Fibroblast of peridontal ligament (primary cell): ENCODE results near the gene GPR183.

Experiments
- DNase-seq: peaks from one replicate; pipeline ENCODE4 v3.0.0-alpha.2; 2010; ENCODE audit errors: extremely low read depth

GPR183 gene, protein sequence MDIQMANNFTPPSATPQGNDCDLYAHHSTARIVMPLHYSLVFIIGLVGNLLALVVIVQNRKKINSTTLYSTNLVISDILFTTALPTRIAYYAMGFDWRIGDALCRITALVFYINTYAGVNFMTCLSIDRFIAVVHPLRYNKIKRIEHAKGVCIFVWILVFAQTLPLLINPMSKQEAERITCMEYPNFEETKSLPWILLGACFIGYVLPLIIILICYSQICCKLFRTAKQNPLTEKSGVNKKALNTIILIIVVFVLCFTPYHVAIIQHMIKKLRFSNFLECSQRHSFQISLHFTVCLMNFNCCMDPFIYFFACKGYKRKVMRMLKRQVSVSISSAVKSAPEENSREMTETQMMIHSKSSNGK

GRCh38 chr13:99307247-99307646 is at the start of gene GPR183:
TSS of gene GPR183 (minus strand) at chr13:99307399. CDS start at chr13:99296145, 11,254 bp downstream.
- no peak for DNase-seq

GRCh38 chr13:99356262-99357091 is 49.3 kb upstream of the GPR183 start:
- peak; percentile 91 for DNase-seq

DNA sequence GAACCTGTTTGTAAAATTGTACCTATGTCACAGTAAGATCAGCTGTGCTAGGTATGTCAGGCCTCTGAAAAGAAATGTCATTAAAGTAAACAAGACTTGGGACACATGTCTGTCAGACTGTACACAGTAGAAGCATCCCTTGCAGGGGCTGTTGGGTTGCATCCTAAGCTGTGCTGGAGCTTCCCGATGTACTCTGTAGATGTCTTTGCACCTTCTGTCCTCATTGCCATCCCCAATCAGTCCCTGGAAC is 48.7 kb upstream of the GPR183 start:
- no peak for DNase-seq

DNA sequence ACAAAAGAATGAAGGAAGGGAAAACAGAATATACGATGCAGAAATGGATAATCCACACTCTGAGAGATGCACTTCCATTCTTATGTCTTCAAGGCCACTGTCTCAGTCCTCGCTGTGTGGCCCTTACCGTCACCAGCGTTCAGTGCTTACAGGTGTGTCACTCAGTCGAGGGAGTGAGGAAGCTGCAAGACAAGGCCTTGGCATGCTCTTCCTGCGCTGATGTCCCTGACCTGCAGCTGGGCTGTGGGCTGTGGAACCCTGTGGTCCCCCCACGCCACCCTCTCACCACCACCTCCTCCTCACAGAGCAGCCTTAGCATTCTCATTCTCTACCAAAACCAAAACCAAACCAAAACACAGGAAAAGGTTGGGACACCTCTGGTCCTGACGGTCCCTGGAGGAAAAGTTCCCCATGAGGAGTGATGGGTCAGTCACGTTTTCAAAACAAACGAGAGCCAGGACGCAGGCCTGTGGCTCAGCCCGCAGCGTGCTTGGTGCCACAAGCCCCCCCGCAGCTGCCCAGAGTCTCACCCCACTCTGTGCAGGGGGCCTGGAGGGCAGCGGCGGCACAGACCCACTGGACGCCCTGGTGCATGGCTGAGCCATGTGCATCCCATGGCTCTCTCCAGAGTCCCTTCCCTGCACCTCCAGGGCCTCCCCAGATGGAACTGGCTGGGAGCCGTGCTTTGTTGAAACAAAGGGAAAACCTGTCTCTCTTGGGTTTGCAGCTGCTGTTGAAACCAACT is 48.2 kb upstream of the GPR183 start:
- DNase-seq: no peak

GRCh38 chr13:99354371-99354951 is 47.3 kb upstream of the GPR183 start:
- DNase-seq: no peak

GRCh38 chr13:99353836-99354235 is 46.6 kb upstream of the GPR183 start:
- peak; percentile 60 for DNase-seq

- DNase-seq: no peak
Observed at GRCh38 chr13:99353246-99353600, 46.0 kb upstream of the GPR183 start.

DNA sequence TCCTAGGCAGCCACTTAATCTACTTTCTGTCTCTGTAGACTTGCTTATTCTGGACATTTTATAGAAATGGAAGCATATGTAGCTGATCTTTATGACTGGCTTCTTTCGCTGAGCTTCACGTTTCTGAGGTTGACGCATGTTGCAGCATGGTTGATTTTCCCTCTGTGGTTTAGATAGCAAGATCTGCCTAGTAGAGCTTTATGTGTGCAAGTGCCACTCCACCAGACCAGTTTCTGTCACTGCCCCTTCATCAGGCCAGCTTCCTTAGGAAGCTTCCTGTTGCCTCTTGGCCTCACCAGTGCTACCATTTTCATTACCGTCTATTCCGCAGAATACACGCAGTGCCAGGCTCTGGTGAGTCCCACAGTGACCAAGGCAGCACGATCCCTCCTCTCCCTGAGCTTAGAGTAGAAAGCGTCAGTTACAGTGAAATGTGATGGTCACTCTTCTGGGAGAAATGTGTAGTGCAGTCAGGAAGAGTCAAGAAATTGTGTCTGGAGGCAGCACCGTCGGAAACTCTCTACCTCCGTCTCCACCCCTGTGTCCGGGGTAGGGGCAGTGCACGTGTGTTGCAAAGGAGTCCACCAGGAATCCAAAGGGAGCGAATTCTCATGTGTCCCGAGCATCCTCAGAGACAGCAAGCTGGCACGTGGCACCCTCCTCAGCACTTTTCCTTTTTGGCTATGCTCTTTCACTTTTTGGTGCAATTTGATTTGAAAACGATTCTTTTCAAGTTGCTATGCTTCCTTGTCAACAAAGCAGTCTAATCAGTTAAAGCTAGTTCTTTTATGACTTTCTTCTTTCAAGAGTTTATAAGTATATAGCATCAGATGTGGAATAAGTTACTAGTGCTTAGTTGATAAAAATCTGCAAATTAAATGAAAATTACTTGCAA is 45.4 kb upstream of the GPR183 start:
- no peak for DNase-seq

GRCh38 chr13:99351772-99352171 is 44.6 kb upstream of the GPR183 start:
- no peak for DNase-seq

- no peak for DNase-seq
Observed at GRCh38 chr13:99350191-99350590, 43.0 kb upstream of the GPR183 start.

DNA sequence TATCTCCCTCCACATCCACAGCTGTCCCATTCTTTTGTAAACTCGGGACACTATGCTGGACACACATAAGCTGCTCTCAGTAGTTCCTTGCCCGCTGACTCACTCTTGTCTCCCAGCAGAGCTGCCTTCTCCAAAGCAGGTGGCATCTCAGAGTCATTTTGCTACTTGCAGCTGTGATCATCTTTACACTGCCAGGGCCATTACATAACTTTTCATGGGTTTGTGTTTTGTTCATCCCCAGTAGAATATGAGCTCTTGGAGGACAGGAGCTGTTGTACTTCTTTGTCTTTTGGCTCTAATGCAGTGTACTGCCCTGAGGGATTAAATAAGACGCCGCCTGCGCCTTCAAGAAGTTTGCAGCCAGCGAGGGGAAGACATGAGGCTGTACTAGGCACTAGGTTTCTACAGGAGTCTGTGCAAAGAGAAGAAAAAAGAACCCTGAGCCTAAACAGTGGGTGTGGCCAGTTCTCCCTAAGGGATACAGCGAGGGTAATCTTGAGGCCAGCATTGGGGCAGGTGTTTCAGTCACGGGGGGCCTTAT is 40.8 kb upstream of the GPR183 start:
- DNase-seq: no peak

DNA sequence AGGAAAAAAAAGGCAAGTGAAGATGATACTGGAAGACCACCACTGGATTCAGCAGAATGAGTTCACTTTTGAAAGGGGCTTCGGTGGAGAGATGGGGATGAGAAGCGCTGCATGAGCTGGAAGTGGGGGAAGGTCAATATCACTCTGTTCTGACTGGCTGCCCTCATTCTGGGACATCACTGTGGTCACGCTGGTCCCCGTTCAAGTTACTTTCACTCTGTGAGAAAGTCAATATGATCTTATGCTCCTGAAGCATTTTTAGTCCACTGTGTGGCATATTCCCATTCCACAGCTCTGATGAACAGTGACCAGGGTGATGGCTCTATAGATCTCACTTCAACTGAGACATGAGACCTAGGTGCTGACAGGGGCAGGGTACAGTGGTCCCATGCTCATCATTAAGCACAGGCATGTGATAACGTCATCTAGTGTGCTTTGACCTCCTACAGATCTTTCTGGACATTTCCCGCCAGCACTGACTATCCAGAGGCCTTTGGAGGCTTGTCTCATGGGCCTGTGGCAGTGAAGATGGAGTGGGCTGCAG is 40.2 kb upstream of the GPR183 start:
- no peak for DNase-seq

DNA sequence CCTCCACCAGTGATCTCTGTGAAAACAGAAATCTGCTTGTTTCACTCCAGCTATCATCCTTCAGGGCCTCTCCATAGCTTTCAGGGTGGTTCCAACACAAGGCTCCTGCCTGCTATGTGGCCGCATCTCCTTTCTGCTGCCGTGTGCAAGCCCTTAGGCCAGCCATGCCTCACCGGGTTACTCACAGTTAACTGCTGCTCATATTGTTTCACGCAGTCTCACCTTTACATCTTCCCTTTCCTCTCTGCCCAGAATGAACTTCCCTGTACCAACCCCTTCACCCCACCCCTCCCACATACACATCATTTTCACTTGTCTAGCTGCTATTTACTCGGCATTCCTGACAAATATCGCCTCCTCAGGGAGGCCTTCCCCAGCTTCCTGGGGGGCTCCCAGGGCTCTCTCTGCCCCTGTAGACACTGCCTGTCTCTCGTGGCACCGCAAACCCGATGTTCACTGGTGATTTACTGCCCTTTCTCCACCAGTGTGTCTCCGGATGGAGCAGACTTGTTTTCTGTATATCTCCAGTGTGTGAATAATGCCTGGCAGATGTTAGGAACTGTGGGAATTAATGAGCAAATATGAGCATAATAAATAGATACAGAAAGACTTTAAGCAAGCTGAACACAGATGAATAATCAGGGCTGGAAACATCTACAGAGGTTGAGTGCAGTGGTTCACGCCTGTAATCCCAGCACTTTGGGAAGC is 39.3 kb upstream of the GPR183 start:
- DNase-seq: no peak

DNA sequence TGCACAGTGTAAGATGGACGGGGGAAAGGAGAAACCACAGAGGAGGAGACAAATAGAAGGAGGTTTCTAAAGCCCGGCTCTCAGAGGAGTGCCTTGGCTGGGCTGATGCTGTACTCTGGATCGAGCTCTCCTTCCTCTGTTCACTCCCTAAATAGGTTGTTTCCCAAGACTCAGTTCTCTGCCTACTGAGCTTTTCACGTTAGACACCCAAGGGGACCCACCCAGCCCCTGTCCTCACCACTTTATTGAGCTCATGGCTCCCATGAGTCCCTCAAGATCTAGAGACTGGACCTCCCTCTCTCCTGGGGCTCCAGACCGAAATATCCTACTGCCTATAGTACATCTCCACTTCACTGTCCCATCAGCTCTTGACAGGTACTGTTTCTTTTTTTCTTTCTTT is 38.1 kb upstream of the GPR183 start:
- DNase-seq: no peak

DNA sequence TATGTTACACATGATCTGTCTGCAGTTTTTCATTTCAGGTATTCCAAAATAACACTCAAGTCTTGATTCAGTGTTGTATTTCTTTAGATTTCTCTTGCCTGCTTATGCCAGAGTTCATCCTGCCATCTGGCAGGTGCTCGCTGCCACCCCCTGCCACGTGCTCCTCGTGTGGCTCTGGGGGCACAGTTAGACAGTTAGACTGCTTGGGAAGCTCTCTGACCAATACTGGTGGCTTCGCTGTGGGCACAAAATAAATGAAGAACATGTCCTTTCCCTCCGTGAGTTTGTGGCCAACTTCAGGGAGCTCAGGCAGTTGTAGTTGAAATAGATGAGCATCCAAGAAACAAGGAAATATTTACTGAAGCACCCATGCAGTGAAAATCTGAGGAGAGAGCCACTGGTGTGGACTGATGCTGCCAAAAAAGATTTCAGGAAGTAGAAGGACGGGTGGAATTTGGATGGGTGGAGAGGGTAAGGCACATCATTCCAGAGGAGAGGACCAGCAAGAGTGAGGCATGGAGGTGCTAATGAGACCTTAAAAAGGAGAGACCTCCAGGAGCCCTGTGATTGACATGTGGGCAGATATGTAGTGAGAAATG is 37.5 kb upstream of the GPR183 start:
- no peak for DNase-seq

DNA sequence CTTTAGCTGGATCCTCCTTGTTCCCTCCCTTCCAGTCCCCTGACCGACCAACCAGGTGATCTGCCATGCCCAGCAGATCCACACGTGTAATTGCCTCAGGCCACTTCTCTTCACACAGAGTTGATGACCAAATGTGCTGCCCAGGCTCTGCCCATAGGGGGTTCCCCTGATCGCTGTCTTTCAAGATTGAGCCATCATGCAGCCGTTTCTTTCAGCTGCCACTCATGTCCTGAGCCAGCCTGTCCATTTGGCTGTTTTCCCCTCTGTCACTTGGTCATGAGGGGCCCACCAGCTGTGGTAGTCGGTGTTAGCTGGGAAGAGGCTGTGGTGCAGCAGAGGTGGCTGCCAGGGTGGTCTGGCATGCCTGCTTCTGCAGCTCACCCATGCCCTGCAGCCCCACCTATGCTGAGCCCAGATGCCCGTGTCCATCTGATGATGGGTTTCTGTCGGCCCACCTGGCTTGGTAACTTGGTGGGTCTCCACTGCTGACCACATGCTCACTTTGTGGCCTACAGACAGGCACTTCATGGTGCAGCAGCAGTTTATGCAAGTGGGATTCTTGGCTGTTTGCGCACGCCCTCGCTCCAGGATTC is 35.6 kb upstream of the GPR183 start:
- DNase-seq: no peak

- DNase-seq: no peak
Observed at GRCh38 chr13:99341969-99342722, 34.9 kb upstream of the GPR183 start.

- DNase-seq: no peak
Observed at GRCh38 chr13:99340638-99341037, 33.4 kb upstream of the GPR183 start.
